A549 (cell line): ENCODE measurements around the gene PLSCR5. TPM values are rescaled to one million over a fixed set of nuclear protein-coding genes. Genes with fewer than 3 reads are reported as not detected.

Source experiments
- ATAC-seq, 2 experiments: fragments of 200-7000 bp in 1 of 2; fragments of >200 bp in 1 of 2; cut with Nextera tagmentation in 1 of 2; cut with Tn5 transposase in 1 of 2; 3 replicates each; pipeline versions ENCODE4 v1.8.0 to v1.9.1; 2018 to 2020; ENCODE audit warnings: mild to moderate bottlenecking in 1 of 2, moderate library complexity in 1 of 2
- CTCF ChIA-PET: fragments of 300-600 bp; sonication (Branson Sonifier 250); formaldehyde crosslinking; extraction: SDS; loops from one replicate; lab custom pipeline; 2021; ENCODE audit warnings: antibody characterized with exemption, inconsistent platforms; lab: Yijun Ruan, JAX
- POLR2A ChIA-PET: fragments of 350-600 bp; formaldehyde crosslinking; extraction: SDS; loops from one replicate; lab custom pipeline; 2021; ENCODE audit warnings: antibody characterized with exemption, inconsistent platforms; lab: Yijun Ruan, JAX
- DNase-seq, 2 experiments: peaks; one replicate each; pipeline versions ENCODE4 v3.0.0 to v3.0.0-alpha.2; 2011 to 2016; ENCODE audit warnings: low read depth in 1 of 2, low spot score in 1 of 2
- FAIRE-seq: peaks from 2 replicates; lab custom pipeline; 2011; peaks lifted over from hg19 to GRCh38; lab: Jason Lieb, UNC
- H3K27ac ChIP-seq, 2 experiments: fragments of >200 bp; sonication (Bioruptor Twin); formaldehyde crosslinking; 3 replicates each; pipeline ENCODE4 v1.5.1; 2016 to 2017
- H3K4me1 ChIP-seq: fragments of >200 bp; sonication (Bioruptor Twin); formaldehyde crosslinking; 3 replicates; pipeline ENCODE4 v1.6.1; 2016
- H3K4me2 ChIP-seq: fragments of >200 bp; sonication (Bioruptor Twin); formaldehyde crosslinking; 3 replicates; pipeline ENCODE4 v1.6.1; 2016
- H3K4me3 ChIP-seq: fragments of >200 bp; sonication (Bioruptor Twin); formaldehyde crosslinking; 3 replicates; pipeline ENCODE4 v1.5.1; 2016
- H3K9me3 ChIP-seq: fragments of >200 bp; sonication (Bioruptor Twin); formaldehyde crosslinking; 3 replicates; pipeline ENCODE4 v1.6.1; 2016
- ATOH8 ChIP-seq: fragments of 250-450 bp; sonication (Bioruptor Pico); IDR thresholded peaks from 2 replicates; pipeline ENCODE4 v1.5.0; 2020; ENCODE audit warnings: low read depth, mild to moderate bottlenecking, moderate library complexity
- BCL3 ChIP-seq: fragments of >200 bp; sonication (Bioruptor Twin); formaldehyde crosslinking; IDR thresholded peaks from 3 replicates; pipeline ENCODE4 v1.6.1; 2016
- BHLHE40 ChIP-seq: IDR thresholded peaks from 2 replicates; pipeline ENCODE4 v1.6.1; 2012; ENCODE audit warnings: low read depth, low read length, inconsistent platforms
- CEBPB ChIP-seq, 2 experiments: fragments of >200 bp in 1 of 2; sonication (Bioruptor Twin) in 1 of 2; formaldehyde crosslinking in 1 of 2; IDR thresholded peaks; 2 replicates each; pipeline ENCODE4 v1.6.1; 2012 to 2016
- CHD2 ChIP-seq: fragments of 150-350 bp; IDR thresholded peaks from 2 replicates; pipeline ENCODE4 v1.6.1; 2014; ENCODE audit warnings: low read length; ENCODE audit not compliant: partially characterized antibody
- CTCF ChIP-seq: fragments of >200 bp; sonication (Bioruptor Twin); formaldehyde crosslinking; IDR thresholded peaks from 3 replicates; pipeline ENCODE4 v1.5.1; 2016
- E2F6 ChIP-seq: IDR thresholded peaks from 2 replicates; pipeline ENCODE4 v1.6.1; 2012; ENCODE audit warnings: low read depth, borderline replicate concordance
- EHF ChIP-seq: fragments of 250-450 bp; sonication (Bioruptor Pico); IDR thresholded peaks from 2 replicates; pipeline ENCODE4 v1.5.0; 2020; ENCODE audit warnings: mild to moderate bottlenecking
- ESRRA ChIP-seq: fragments of 150-350 bp; IDR thresholded peaks from 2 replicates; pipeline ENCODE4 v1.6.1; 2014; ENCODE audit warnings: mild to moderate bottlenecking, low read length, borderline replicate concordance
- FOSB ChIP-seq: fragments of 250-450 bp; sonication (Bioruptor Pico); IDR thresholded peaks from 2 replicates; pipeline ENCODE4 v1.5.0; 2020; ENCODE audit warnings: mild to moderate bottlenecking, moderate library complexity
- GATA3 ChIP-seq: IDR thresholded peaks from 2 replicates; pipeline ENCODE4 v1.6.1; 2012; ENCODE audit warnings: borderline replicate concordance
- HOXB13 ChIP-seq: fragments of 250-450 bp; sonication (Bioruptor Pico); IDR thresholded peaks from 2 replicates; pipeline ENCODE4 v1.5.0; 2020; ENCODE audit warnings: low read depth, mild to moderate bottlenecking, moderate library complexity
- JUNB ChIP-seq: fragments of >200 bp; sonication (Bioruptor Twin); formaldehyde crosslinking; IDR thresholded peaks from 2 replicates; pipeline ENCODE4 v1.6.1; 2016
- MAZ ChIP-seq: fragments of 150-350 bp; IDR thresholded peaks from 2 replicates; pipeline ENCODE4 v1.6.1; 2014; ENCODE audit warnings: antibody characterized with exemption, low read depth, low read length, borderline replicate concordance
- NPAS2 ChIP-seq: fragments of 250-450 bp; sonication (Bioruptor Pico); IDR thresholded peaks from 2 replicates; pipeline ENCODE4 v1.8.0; 2022; ENCODE audit warnings: mild to moderate bottlenecking, moderate library complexity, borderline replicate concordance
- RAD21 ChIP-seq, 2 experiments: fragments of >200 bp in 1 of 2; sonication (Bioruptor Twin) in 1 of 2; formaldehyde crosslinking in 1 of 2; IDR thresholded peaks in 1 of 2; conservative IDR thresholded peaks in 1 of 2; 2 replicates in 1 of 2; 3 replicates in 1 of 2; pipeline ENCODE4 v1.6.1; 2012 to 2018; ENCODE audit warnings: inconsistent platforms in 1 of 2
- RARB ChIP-seq: fragments of 250-450 bp; sonication (Bioruptor Pico); IDR thresholded peaks from 2 replicates; pipeline ENCODE4 v1.8.0; 2021; ENCODE audit warnings: mild to moderate bottlenecking, moderate library complexity
- RCOR1 ChIP-seq: fragments of 150-350 bp; IDR thresholded peaks from 2 replicates; pipeline ENCODE4 v1.6.1; 2014; ENCODE audit warnings: antibody characterized with exemption, low read length, low read depth
- SMC3 ChIP-seq: fragments of >200 bp; sonication (Bioruptor Twin); formaldehyde crosslinking; IDR thresholded peaks from 3 replicates; pipeline ENCODE4 v1.6.1; 2018; ENCODE audit warnings: inconsistent platforms
- SREBF2 ChIP-seq: fragments of 450-650 bp; IDR thresholded peaks from 2 replicates; pipeline ENCODE4 v1.6.1; 2014; ENCODE audit warnings: mild to moderate bottlenecking, moderate library complexity
- TP53 ChIP-seq: fragments of 250-450 bp; sonication (Bioruptor Pico); IDR thresholded peaks from 2 replicates; pipeline ENCODE4 v1.5.0; 2021; ENCODE audit warnings: mild to moderate bottlenecking, moderate library complexity
- WGBS: methylation state at CpG from one replicate; pipeline ENCODE4 v1.1.6; 2017; ENCODE audit errors: missing lambda C conversion rate; 5-methylcytosine and 5-hydroxymethylcytosine counted together
- polyA plus RNA-seq, 4 experiments: library from polyadenylated mRNA; depleted of rRNA in 3 of 4; stranded (reverse); fragments of >200 nt; fragmentation: RNase III in 1 of 4; extraction: RNeasy Plus Mini Kit Qiagen cat#74134 plus additional on column Dnase treatment in 1 of 4; gene quantifications; 2 replicates in 3 of 4; 3 replicates in 1 of 4; pipeline ENCODE4 v1.2.3, GENCODE V29; 2011 to 2017

The PLSCR5 gene
- polyA plus RNA-seq, 2 of the 4 experiments (the other 2 are of a cell fraction): not detected

- DNase-seq (no peak), ATAC-seq (peak in 1 of 2 experiments; percentile 46; a peak in 1 of 6 replicates), FAIRE-seq (no peak)
- CTCF ChIA-PET: interaction anchor here (1.1 to 4.4 kb wide), 9 partner anchors 10 to 451 kb away, joined by 3 to 24 read pairs (median 7); no protein-coding TSS in a partner anchor
- no peak for TF ChIP-seq ESRRA
- no peak for TF ChIP-seq FOSB
- no peak for TF ChIP-seq E2F6
- no peak for TF ChIP-seq CHD2
- TF ChIP-seq BCL3: no peak
- POLR2A ChIA-PET: no interaction called here
- H3K4me2 ChIP-seq: no peak overlapping the region
- no peaks in the 10 kb centered on the region for H3K9me3 ChIP-seq
- H3K4me3 ChIP-seq: no peak overlapping the region
- no peak overlapping the region for H3K27ac ChIP-seq
- 75% methylated on average over 1 of the region's 1 CpG for WGBS
- H3K4me1 ChIP-seq: no peaks in the 10 kb centered on the region
Observed at GRCh38 chr3:146640361-146640760, 35.2 kb upstream of the PLSCR5 start.

GRCh38 chr3:146638718-146639117, 33.6 kb upstream of the PLSCR5 start:
- TF ChIP-seq BCL3: no peak
- peak; percentile 51; the same call in 2 of the 3 replicates for TF ChIP-seq CTCF
- TF ChIP-seq RAD21 (conservative IDR thresholded peaks at IDR 0.05 in 1 of 2, IDR thresholded peaks at IDR 0.05 in 1 of 2): peak in 1 of 2 experiments; percentile 20; a peak in 1 of 5 replicates
- no peak for TF ChIP-seq SREBF2
- peak; percentile 55 for TF ChIP-seq SMC3
- no peak for TF ChIP-seq CEBPB (IDR thresholded peaks at IDR 0.05)
- TF ChIP-seq RARB (CRISPR knock-in tag): no peak
- no peak for TF ChIP-seq ATOH8 (CRISPR knock-in tag)
- no peak for TF ChIP-seq FOSB
- TF ChIP-seq EHF (CRISPR knock-in tag): no peak
- no peak for TF ChIP-seq TP53 (CRISPR knock-in tag)
- TF ChIP-seq GATA3: no peak
- TF ChIP-seq RCOR1: no peak
- no peak for TF ChIP-seq NPAS2 (CRISPR knock-in tag)
- no peak overlapping the region for H3K4me3 ChIP-seq
- ChIA-PET POLR2A (no interaction called here), CTCF (interaction anchor here (0.8 to 4.4 kb wide), 12 partner anchors 10 to 449 kb away, joined by 3 to 24 read pairs (median 4); no protein-coding TSS in a partner anchor)
- no peaks in the 10 kb centered on the region for H3K9me3 ChIP-seq
- DNase-seq (peak in 1 of 2 experiments; percentile 3), FAIRE-seq (no peak), ATAC-seq (no peak)
- H3K27ac ChIP-seq: no peak overlapping the region
- H3K4me1 ChIP-seq: no peaks in the 10 kb centered on the region
- no peak overlapping the region for H3K4me2 ChIP-seq

GRCh38 chr3:146637871-146638270, 32.7 kb upstream of the PLSCR5 start:
- Histone ChIP-seq H3K4me1 (no peaks in the 10 kb centered on the region), H3K4me2 (no peak overlapping the region), H3K4me3 (no peak overlapping the region), H3K9me3 (no peaks in the 10 kb centered on the region), H3K27ac (no peak overlapping the region)
- ChIA-PET POLR2A (no interaction called here), CTCF (interaction anchor here (0.7 to 4.4 kb wide), 10 partner anchors 11 to 448 kb away, joined by 3 to 24 read pairs (median 4); no protein-coding TSS in a partner anchor)
- DNase-seq: no peak
- WGBS: 62% methylated on average over 3 of the region's 3 CpGs
- FAIRE-seq: no peak
- no peak for ATAC-seq
- no peak for TF ChIP-seq E2F6
- no peak for TF ChIP-seq CTCF
- no peak for TF ChIP-seq JUNB
- no peak for TF ChIP-seq HOXB13 (CRISPR knock-in tag)
- no peak for TF ChIP-seq MAZ
- no peak for TF ChIP-seq BHLHE40
